ENCODE results near the gene A4GNT.
"Not testable (repeated sequence)": the region's sequence is repeated elsewhere in the genome, so short reads cannot be mapped to it uniquely, and the experiment has no call there.

The A4GNT gene

DNA sequence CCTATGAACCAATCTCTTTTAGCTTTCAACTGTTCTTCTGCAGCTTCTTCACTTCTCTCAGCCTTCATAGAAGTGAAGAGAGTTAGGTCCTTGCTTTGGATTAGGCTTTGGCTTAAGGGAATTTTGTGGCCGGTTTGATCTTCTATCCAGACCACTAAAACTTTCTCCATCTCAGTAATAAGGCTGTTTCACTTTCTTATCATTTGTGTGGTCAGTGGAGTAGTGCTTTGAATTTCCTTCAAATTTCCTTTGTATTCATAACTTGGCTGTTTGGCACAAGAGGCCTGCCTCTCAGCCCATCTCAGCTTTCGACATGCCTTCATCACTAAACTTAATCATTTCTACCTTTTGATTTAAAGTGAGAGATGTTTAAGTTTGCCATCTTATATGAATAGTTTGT lies 38.5 kb downstream of the A4GNT start:
- H3K4me3 ChIP-seq (ENCODE audit: low read depth, low read length), result no peak overlapping the region
- TF ChIP-seq CTCF (IDR thresholded peaks at IDR 0.05; ENCODE audit: low read depth, low read length), result no peak
- no peak for DNase-seq (ENCODE audit: low read depth, low spot score)
- in situ Hi-C loops (cut with HindIII; ENCODE audit: low sequenced_read_pairs), result no loop called here

DNA sequence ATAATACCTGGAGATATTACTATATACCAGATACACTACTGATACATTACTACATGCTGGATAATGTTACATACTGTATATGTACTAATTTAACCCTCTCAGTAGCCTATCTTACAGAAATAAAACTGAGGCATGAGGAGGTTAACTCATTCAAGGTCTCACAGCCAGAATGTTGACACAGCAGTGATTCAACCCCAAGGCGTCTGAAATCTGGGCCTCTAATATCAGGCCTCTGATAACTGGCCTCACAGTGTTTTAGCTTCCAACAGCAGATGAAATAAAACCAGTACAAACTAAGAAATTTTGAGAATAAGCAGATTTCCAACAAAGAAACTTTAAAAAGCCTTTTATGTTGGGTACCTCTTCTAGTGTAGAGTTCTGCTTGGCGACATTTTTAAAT lies 40.2 kb downstream of the A4GNT start:
- TF ChIP-seq CTCF (IDR thresholded peaks at IDR 0.05; ENCODE audit: low read depth, low read length), result no peak
- no peak overlapping the region for H3K4me3 ChIP-seq (ENCODE audit: low read depth, low read length)
- peak; percentile 62 for DNase-seq (ENCODE audit: low read depth, low spot score)
- in situ Hi-C loops (cut with HindIII; ENCODE audit: low sequenced_read_pairs), result no loop called here

DNA sequence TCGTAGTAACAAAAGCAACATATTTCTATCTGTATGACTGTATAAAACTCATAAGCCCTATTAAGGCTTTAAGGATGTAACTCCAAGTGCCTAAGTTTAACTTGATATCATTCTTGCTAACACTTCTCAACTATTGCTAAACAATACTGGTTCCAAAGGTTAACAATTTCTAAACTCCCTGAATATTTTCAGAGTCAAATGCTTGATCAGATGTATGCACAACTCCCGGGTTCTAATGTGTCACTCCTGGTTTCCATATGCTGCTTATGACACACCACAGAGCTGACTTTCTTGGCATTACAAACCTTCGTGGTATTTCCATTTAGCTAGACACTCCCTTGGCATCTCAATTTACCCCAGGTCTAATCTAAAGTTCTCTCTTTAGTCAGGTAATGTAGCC lies 43.1 kb downstream of the A4GNT start:
- in situ Hi-C loops (cut with HindIII; ENCODE audit: low sequenced_read_pairs), result no loop called here
- peak; percentile 32 for DNase-seq (ENCODE audit: low read depth, low spot score)
- no peak overlapping the region for H3K4me3 ChIP-seq (ENCODE audit: low read depth, low read length)
- TF ChIP-seq CTCF (IDR thresholded peaks at IDR 0.05; ENCODE audit: low read depth, low read length), result no peak

- DNase-seq (ENCODE audit: low read depth, low spot score); in situ Hi-C loops (cut with HindIII; ENCODE audit: low sequenced_read_pairs); H3K4me3 ChIP-seq (ENCODE audit: low read depth, low read length): not testable (repeated sequence)
Measured at GRCh38 chr3:138085745-138086144, 46.4 kb downstream of the A4GNT start.

- TF ChIP-seq CTCF (IDR thresholded peaks at IDR 0.05; ENCODE audit: low read depth, low read length), result no peak
- no peak for DNase-seq (ENCODE audit: low read depth, low spot score)
- in situ Hi-C loops (cut with HindIII; ENCODE audit: low sequenced_read_pairs), result no loop called here
- H3K4me3 ChIP-seq (ENCODE audit: low read depth, low read length), result no peak overlapping the region
Measured at GRCh38 chr3:138084196-138084595, 48.0 kb downstream of the A4GNT start.

- no peak for DNase-seq (ENCODE audit: low read depth, low spot score)
- TF ChIP-seq CTCF (IDR thresholded peaks at IDR 0.05; ENCODE audit: low read depth, low read length), result no peak
- H3K4me3 ChIP-seq (ENCODE audit: low read depth, low read length), result no peak overlapping the region
- in situ Hi-C loops (cut with HindIII; ENCODE audit: low sequenced_read_pairs), result no loop called here
Measured at GRCh38 chr3:138082992-138083386, 49.2 kb downstream of the A4GNT start.

GRCh38 chr3:138082085-138082991 lies 49.9 kb downstream of the A4GNT start:
- peak overlapping the region; percentile 11 for H3K4me3 ChIP-seq (ENCODE audit: low read depth, low read length)
- DNase-seq (ENCODE audit: low read depth, low spot score), result peak; percentile 97
- in situ Hi-C loops (cut with HindIII; ENCODE audit: low sequenced_read_pairs), result no loop called here
- no peak for TF ChIP-seq CTCF (IDR thresholded peaks at IDR 0.05; ENCODE audit: low read depth, low read length)

All from astrocyte of the spinal cord (primary cell).